Kidney capillary endothelial cell (primary cell): Measurements from ENCODE around the gene ATG13.
"Not testable (repeated sequence)": the region's sequence is repeated elsewhere in the genome, so short reads cannot be mapped to it uniquely, and the experiment has no call there.

Experiments used
- DNase-seq: peaks from one replicate; pipeline ENCODE4 v3.0.0-alpha.2; 2018; ENCODE audit warnings: low spot score

The ATG13 gene

DNA sequence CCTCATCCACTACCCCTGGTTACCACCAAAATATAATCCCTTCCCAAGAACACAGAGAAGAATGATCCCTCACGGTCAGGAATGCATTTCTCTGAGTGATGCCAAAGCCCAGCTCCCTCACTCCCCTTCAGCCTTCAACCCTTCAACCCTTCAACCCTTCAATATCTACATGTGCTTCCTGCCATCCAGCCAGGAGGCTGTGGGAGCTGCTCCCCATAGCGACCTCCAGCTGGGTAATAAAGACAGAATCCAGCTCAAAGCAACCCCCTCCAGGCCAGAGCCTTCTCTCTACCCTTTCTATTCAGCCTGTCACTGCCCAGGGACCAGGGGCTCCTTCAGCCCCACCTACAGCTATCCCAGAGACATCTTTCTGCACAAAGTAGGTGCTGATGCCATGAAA lies 80.4 kb downstream of the ATG13 start:
- DNase-seq = no peak

DNA sequence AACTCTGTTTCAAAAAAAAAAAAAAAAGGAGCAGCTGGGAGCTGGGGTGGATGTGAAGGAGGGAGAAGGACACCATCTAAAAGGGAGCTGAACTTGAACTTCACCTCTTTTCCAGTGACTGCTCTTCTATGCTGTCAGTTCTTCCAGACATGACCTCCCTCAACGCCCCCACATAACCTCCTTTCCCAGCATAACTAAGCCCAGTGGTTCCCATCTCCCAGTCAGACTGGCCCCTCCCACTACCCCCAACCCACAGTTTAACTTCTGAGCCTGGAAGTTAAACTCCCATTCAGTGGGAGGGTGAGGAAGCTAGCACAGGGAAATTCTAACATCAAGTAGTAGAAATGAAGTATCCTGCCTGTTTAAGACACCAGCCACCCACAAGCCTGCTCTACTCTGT lies 81.2 kb downstream of the ATG13 start:
- DNase-seq = no peak

DNA sequence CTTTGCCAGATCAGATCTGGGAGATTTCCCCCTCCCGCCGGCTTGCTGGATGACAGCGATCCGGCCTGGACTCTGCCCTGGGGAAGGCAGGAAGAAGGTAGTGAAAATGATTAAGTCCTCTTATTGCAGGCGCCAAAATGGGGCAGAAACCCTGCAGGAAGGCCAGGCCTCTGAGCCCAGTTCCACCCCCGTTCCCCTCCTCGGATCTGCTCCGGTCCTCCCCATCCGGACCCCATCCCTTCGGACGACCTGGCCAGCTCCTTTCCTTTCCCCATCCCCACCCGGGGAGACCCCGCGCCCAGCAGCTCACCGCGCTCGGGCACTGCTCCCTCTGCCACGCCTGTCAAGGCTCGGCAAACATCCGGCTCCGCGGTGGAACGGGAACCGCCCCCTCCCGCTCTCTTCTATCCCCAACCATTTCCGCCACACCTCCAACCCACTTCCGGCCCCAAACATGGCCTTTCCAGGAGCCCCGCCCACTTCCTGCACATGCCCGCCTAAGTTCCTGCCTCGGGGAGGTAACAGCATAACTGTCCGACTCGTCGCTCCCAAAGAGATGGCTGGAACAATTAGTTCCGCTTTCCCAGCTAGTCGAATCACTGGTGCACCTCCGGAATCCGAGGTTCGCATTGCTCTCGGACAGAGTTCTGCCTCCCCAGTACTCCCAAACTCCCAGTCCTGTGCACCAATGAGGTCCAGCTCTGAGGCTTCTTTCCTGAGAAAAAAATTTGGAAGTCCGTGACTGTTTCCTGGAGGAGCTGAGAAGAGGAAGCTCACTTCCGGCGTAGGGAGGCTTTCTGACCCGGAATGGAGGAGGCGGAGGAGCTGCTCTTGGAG lies 83.1 kb downstream of the ATG13 start, which contains the start of the genes ARHGAP1 and ZNF408:
Gene ARHGAP1 (minus strand): TSS at position 379 of the 837 bp plus-strand sequence. CDS start 4,512 bp downstream, outside the sequence.
Gene ZNF408 (plus strand): TSS at position 791 of the 837 bp plus-strand sequence. CDS start 17 bp downstream, at position 808.
- peak; percentile 98 for DNase-seq

DNA sequence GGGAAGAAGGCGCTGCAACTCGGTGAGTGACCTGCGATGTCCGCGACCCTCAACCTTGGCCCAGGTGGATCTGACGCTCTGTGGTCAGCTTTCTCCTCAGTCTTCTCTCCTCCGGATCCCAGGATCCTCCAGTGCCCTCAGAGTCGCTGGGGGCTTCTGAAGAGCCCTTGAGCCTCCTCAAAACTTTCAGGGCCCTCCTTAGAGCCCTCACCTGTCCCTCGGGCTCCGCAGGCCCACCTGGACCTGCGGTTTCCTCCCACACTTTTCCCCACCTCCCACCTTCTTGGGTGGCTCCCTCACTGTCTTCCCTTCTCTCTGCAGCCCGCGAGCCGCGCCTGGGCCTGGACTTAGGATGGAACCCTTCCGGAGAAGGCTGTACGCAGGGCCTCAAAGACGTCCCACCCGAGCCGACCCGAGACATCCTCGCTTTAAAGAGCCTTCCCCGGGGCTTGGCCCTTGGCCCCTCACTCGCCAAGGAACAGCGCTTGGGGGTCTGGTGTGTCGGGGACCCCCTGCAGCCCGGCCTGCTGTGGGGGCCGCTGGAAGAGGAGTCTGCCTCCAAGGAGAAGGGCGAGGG lies 83.8 kb downstream of the ATG13 start:
- DNase-seq = no peak

DNA sequence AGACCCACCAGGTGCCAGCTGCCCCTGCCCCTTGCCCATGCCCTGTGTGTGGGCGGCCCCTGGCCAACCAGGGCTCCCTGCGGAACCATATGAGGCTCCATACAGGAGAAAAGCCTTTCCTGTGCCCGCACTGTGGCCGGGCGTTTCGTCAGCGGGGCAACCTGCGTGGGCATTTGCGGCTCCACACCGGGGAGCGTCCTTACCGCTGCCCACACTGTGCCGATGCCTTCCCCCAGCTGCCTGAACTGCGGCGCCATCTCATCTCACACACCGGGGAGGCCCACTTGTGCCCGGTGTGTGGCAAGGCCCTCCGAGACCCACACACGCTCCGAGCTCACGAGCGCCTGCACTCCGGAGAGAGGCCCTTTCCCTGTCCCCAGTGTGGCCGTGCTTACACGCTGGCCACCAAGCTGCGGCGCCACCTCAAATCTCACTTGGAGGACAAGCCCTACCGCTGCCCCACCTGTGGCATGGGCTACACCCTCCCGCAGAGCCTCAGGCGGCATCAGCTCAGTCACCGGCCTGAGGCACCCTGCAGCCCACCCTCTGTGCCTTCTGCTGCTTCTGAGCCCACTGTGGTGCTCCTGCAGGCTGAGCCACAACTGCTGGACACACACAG lies 87.8 kb downstream of the ATG13 start:
- DNase-seq = no peak

DNA sequence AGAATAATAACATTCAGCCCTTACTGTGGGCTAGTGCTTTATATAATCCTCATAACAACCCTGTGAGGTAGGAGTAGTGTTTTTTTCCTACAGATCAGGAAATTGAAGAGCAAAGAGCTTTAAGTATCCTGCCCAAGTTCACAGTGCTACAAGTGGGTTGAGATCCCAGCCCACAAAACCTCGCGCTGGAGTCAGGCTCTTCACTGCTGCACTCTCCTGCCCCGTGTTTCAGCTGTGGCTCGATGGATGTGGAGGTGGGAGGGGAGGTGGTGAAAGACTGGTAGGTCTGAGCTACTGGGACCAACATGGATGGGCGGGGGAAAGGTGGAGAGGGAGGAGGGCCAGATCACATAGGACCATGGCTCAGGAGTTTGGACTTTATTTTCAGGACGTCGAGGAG lies 89.5 kb downstream of the ATG13 start:
- no peak for DNase-seq

DNA sequence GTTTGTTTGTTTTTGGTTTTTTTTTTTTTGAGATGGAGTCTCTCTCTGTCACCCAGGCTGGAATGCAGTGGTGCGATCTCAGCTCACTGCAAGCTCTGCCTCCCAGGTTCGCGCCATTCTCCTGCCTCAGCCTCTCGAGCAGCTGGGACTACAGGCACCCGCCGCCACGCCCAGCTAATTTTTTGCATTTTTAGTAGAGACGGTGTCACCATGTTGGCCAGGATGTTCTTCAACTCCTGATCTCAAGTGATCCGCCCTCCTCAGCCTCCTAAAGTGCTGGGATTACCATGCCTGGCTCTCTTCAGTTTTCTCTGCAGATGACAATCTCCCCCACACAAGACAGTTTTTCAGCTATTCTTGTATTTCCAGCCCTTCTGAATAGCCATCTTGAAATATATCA lies 92.0 kb downstream of the ATG13 start:
- not testable (repeated sequence) for DNase-seq

DNA sequence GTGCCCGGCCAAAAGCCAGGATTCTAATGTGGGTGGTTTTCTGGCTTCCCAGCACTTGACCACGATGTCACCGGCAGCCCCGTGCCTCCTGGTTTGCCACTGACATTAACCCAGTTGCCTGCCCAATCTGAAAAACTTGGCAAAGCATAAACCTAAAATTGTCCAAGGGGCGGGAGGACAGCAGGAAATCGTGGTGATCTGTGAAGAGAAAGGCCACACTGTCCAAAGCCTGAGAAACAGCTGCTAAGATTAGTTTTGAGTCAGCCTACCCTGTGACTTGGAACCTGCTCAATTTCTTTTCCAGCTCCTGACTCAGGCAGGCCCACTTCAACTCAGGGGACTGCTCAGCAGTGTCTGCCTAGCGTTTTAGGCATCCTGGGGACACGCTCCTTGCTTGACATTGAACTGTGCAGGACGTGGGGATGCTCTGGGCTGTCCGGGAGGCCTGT lies 93.5 kb downstream of the ATG13 start:
- DNase-seq = no peak

DNA sequence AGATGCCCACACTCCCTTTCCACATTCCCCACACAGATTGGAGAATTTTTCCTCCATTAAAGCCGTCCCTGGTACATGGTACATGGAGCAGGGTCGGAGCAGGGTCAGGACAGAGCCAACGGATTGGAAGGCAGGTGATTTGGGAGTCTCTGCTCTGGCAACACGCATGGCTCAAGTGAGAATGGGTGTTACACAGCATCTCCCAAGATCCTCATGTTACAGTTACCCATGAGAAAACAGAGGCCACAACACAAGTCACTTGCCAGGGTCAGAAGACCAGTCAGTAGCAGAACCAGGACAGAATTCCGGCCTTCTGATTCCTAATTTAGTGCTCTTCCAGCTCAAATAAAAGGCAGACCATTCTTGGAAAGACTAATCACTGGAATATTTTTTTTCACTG lies 94.0 kb downstream of the ATG13 start:
- no peak for DNase-seq

DNA sequence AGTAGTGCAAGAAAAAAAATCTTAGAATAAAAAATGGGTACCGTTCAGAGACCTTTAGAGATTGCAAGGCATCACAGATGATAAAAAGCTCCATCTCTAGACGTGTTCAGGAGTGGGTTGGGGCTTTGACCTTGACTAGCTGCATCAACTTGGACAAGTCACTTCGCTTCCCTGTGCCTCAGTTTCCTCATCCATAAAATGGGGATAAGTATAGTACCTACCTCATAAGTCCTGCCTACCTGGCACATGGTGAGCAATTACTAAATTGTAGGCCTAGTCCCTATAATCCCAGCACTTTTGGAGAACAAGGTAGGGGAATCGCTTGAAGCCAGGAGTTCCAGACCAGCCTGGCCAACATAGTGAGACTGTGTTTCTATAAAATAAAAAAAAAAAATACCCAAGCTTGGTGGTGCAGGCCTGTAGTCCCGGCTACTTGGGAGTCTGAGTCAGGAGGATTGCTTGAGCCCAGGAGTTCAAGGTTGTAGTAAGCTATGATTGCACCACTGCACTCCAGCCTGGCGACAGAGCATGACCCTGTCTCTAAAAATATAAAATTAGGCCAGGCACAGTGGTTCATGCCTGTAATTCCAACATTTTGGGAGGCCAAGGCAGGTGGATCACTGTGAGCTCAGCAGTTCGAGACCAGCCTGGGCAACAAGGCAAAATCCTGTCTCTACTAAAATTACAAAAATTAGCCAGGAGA lies 95.7 kb downstream of the ATG13 start:
- DNase-seq = no peak

DNA sequence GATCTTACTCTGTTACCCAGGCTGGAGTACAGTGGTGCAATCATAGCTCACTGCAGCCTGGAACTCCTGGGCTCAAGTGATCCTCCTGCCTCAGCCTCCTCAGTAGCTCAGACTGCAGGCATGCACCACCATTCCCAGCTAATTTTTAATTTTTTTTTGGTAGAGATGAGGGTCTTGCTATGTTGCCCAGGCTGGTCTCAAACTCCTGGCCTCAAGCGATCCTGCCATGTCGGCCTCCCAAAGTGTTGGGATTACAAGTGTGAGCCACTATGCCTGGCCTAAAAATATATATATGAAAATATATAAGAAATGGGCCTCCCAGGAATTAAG lies 100.4 kb downstream of the ATG13 start:
- DNase-seq = not testable (repeated sequence)

DNA sequence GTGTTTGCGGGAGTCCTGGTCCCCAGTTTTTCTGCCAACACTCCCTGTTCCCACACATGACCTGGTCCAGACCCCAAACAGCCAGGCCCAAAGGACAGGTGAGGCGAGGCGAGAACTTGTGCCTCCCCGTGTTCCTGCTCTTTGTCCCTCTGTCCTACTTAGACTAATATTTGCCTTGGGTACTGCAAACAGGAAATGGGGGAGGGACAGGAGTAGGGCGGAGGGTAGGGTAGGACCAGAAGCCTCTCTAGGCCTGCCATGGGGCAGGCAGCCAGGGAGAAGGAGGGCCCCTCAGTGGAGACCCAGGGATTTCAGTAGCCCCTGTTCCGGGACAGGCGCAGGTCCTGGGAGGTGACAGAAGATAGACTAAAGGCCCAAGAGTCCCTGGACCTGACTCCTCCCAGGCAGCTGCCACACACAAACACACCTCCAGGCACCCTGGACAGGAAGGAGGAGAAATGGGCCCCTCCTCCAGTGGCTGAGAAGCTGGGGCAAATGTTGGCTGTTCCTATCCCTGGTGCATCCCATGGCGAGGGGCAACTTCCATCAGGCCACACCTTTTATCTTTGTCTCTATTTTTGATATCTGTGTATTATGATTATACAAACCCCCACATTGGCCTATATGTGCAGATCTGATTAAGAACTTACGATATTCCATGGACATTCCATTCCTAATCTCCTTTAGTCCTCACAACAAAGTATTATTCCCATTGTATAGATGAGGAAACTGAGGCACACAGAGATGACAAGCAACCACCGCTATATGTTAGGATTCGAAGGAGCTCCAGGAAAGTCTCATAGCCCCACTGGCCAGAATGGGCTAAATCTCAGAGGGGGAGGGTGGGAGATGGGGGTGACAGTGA lies 101.0 kb downstream of the ATG13 start:
- no peak for DNase-seq

DNA sequence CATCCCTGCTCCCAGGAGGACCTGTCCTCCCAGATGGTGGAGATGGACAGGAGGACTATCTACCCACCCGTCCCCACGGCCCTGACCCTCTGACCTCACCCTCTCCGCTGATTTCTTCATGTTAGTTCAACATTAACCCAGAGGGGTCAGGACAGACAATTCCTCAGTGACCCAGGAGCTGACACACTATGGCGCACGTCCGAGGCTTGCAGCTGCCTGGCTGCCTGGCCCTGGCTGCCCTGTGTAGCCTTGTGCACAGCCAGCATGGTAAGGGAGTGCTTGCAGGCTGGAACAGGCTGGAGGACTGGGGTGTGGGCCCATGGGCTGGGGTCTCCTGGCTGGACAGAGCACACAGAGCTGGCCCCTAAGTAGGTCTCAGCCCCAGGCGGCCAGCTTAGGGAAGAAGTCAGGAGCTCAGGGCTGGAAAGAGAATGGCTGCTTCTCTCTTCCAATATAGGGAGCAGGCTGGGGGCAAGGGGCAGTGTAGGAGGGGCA lies 101.7 kb downstream of the ATG13 start, which contains the start of gene F2:
Gene F2 (plus strand): TSS at position 166 of the 495 bp plus-strand sequence. CDS start 23 bp downstream, at position 189.
- DNase-seq = no peak

DNA sequence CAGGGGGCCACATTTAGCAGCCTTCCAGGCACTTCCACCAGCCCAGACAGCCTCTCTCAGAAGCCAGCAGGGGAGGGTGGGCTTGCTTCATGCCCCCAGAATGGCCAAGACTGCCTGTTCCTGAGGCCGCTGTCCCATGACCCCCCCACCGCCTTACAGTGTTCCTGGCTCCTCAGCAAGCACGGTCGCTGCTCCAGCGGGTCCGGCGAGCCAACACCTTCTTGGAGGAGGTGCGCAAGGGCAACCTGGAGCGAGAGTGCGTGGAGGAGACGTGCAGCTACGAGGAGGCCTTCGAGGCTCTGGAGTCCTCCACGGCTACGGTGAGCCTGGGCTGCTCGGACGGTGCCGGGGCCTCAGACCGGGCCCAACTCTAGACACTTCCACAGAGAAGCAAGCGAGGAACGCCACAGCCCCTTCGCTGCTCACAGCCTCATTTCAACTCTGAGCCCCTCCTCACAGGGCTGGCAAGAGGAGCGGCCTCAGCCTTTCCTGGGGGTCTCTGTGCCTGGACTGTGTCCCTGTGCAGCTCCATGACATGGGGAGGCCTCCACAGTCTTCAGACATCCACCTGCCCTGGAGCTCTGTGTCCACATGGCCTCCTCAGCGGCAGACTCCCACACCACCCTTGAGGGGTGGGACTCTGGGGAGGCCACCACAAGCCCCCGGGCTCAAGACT lies 102.3 kb downstream of the ATG13 start:
- DNase-seq = no peak

DNA sequence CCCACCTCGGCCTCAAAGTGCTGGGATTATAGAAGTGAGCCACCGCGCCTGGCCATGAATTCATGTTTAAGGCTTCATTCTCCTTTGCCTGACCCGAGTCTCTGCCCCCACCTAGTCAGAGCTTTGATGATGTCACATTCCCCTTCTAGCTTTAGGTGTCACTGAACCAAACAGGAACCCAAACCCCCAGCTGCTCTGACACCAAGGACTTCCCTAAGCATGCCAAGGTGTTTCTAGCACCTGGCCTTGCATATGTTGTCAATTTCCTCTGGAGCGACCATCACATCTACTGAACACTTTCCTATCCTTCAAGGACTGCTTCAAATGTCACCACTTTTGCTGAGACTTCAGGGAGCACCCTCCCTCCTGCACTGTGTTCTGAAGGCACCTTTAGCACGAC lies 103.9 kb downstream of the ATG13 start:
- DNase-seq = no peak

DNA sequence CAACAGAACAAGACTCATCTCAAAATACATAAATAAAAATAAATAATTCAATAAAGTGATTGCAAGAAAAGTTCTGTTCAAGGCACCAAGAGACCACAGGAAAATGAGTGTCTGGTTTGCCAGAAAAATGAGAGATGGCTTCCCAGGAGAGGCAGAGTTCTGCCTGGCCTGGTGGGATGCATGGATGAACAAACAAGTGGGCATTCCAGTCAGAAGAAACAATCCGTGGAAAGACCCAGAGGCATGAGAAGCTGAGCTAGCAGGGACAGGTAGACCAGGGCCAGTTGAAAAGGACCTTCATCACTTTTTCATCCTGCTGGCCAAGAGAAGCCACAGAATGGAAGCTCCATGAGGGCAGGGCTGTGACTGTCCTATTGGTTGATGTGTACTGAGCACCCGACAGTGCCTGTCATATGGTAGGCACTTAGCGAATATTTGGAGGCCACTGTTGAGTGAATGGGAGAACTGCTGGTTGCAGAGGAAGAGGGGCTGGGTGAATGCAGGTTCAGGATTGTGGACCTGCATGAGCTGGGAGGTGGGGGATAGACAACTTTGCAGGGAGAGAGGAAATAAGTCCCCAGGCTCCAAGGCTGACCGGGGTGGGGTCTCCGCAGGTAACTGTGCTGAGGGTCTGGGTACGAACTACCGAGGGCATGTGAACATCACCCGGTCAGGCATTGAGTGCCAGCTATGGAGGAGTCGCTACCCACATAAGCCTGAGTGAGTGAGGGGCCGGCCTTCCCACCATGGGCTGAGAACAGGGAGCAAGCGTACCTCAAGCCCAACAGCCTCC lies 105.4 kb downstream of the ATG13 start:
- no peak for DNase-seq

DNA sequence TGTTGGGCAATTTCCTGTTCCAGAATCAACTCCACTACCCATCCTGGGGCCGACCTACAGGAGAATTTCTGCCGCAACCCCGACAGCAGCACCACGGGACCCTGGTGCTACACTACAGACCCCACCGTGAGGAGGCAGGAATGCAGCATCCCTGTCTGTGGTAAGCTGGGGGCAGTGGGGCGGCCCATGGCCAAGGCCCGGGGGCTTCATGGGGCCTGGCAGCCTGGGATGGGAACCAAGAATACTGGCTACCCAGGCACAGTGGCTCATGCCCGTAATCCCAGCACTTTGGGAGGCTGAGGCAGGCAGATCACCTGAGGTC lies 106.0 kb downstream of the ATG13 start:
- no peak for DNase-seq

DNA sequence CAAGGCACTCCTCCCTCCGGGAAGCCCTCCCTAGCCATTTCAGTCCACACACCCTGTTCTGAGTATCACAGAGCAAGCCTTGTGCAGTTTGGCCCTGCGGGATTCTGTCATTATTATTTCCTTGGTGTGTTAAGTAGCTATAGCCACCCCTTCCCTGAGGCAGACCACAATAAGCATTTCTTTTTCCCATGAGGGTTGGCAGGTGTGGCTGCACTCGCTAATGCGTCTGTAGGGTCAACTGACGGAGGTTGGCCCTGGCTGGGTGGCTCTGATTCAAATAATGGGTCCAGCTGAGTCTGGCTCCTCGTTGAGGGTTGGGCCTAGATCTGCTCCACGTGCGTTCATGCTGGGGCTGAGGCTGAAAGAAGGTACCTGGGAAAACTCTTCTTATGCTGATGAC lies 106.7 kb downstream of the ATG13 start:
- DNase-seq = no peak
